ENCODE measurements around the gene TNKS2. TPM values are rescaled to one million over a fixed set of nuclear protein-coding genes. Genes with fewer than 3 reads are reported as not detected.

TNKS2 gene
- total and polyA plus RNA-seq, 2 donors (not counting 1 experiment from before 2014, with no cell fraction given), result 17.5 to 45.8 TPM

DNA sequence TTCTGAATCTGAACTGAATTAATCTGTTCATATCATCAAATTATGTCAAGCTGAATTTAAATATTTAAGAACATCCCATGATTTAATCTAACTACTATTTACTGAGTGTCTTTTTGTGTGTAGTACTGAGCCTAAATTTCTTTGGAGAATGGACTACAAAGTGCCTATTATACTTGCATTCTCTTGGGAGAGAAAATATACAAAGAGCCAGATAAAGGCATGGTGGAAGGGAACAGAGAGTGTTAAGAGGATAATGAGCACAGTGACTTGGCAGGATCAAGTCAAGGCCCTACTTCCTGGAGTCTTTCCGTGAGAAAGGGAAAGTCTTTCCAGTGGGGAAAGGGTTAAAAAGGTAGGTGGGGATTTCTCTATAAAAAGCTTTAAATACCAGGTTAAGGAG, 15.0 kb downstream of the TNKS2 start:
- ChIA-PET POLR2A (no interaction called here), CTCF (interaction anchor here (1.5 kb wide), 1 partner anchor 54 kb away, joined by 7 read pairs; no protein-coding TSS in a partner anchor)
- H3K4me3 ChIP-seq (ENCODE audit: control extremely low read depth in 1 of 5, extremely low read depth in 1 of 5, insufficient read depth in 1 of 5, low read depth in 2 of 5, low read length in 4 of 5), result no peak overlapping the region
- H3K27ac ChIP-seq (ENCODE audit: low read length in 2 of 2), result no peak overlapping the region
- H3K4me1 Mint-ChIP-seq, result peaks cover 15% of the 10 kb centered on the region
- ATAC-seq (ENCODE audit: low read depth) (no peak), DNase-seq (no peak)
- H3K9me3 Mint-ChIP-seq (ENCODE audit: insufficient read depth), result no peaks in the 10 kb centered on the region
- TF ChIP-seq EZH2 (IDR thresholded peaks at IDR 0.05; ENCODE audit: borderline replicate concordance, insufficient read depth, low read depth, low read length, poor library complexity, severe bottlenecking), result no peak
- TF ChIP-seq, protein P1, sequence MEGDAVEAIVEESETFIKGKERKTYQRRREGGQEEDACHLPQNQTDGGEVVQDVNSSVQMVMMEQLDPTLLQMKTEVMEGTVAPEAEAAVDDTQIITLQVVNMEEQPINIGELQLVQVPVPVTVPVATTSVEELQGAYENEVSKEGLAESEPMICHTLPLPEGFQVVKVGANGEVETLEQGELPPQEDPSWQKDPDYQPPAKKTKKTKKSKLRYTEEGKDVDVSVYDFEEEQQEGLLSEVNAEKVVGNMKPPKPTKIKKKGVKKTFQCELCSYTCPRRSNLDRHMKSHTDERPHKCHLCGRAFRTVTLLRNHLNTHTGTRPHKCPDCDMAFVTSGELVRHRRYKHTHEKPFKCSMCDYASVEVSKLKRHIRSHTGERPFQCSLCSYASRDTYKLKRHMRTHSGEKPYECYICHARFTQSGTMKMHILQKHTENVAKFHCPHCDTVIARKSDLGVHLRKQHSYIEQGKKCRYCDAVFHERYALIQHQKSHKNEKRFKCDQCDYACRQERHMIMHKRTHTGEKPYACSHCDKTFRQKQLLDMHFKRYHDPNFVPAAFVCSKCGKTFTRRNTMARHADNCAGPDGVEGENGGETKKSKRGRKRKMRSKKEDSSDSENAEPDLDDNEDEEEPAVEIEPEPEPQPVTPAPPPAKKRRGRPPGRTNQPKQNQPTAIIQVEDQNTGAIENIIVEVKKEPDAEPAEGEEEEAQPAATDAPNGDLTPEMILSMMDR (IDR thresholded peaks at IDR 0.05), result no peak
- H4K20me1 ChIP-seq (ENCODE audit: control insufficient read depth, insufficient read depth, low read length, poor library complexity, severe bottlenecking), result peaks cover 68% of the 10 kb centered on the region
- no peak overlapping the region for H3K4me3 Mint-ChIP-seq
- H3K27ac Mint-ChIP-seq, result no peak overlapping the region
- no peaks in the 10 kb centered on the region for H3K27me3 ChIP-seq (replicated peaks in 1 of 4; ENCODE audit: control extremely low read depth in 1 of 4, control insufficient read depth in 3 of 4, insufficient read depth in 4 of 4, low read length in 3 of 4)
- H3K36me3 ChIP-seq (replicated peaks in 1 of 2; ENCODE audit: control extremely low read depth in 1 of 2, control insufficient read depth in 1 of 2, extremely low read depth in 1 of 2, insufficient read depth in 2 of 2, low read length in 1 of 2), result peaks cover 14 to 54% of the 10 kb centered on the region in 2 experiments
- WGBS (ENCODE audit: insufficient coverage), result 86% methylated on average over 1 of the region's 1 CpG
- H3K4me2 ChIP-seq (replicated peaks; ENCODE audit: low read depth, low read length, poor library complexity, severe bottlenecking), result no peak overlapping the region
- intact Hi-C loops (cut with micrococcal nuclease), result loop anchor here (2.0 kb wide), 1 partner anchor 14 kb away; the partner anchor contains the start of gene TNKS2
- H3K9me3 ChIP-seq (ENCODE audit: control extremely low read depth in 1 of 3, control insufficient read depth in 2 of 3, insufficient read depth in 1 of 3, low read length in 2 of 3), result no peaks in the 10 kb centered on the region
- H3K9ac ChIP-seq (ENCODE audit: low read length), result no peak overlapping the region
- H3K27me3 Mint-ChIP-seq, result no peaks in the 10 kb centered on the region
- no peak overlapping the region for H2AFZ ChIP-seq (ENCODE audit: insufficient read depth, low read depth, low read length, poor library complexity, severe bottlenecking)
- H3K79me2 ChIP-seq (ENCODE audit: control insufficient read depth, insufficient read depth, low read length), result peaks cover 70% of the 10 kb centered on the region
- no peaks in the 10 kb centered on the region for H3K4me1 ChIP-seq (ENCODE audit: control insufficient read depth in 2 of 2, insufficient read depth in 2 of 2, low read length in 2 of 2)

DNA sequence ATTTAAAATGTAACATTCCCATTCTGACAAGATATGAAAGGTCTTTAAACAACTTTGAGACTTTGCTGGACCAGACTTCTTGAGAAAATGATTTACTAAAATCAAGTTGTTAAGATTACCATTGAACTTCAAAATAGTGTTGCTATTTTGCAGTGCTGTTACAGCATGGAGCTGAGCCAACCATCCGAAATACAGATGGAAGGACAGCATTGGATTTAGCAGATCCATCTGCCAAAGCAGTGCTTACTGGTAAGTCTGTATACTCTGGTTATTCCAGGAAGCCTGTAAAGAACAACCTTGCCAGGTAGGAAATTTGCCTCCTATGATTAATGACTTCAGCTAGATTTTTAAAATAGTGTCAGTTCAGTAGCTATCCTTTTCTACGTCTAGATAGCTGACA, 18.8 kb downstream of the TNKS2 start:
- H3K4me1 ChIP-seq (ENCODE audit: control insufficient read depth in 2 of 2, insufficient read depth in 2 of 2, low read length in 2 of 2), result no peaks in the 10 kb centered on the region
- intact Hi-C loops (cut with micrococcal nuclease), result no loop called here
- TF ChIP-seq, protein P1 (IDR thresholded peaks at IDR 0.05), result no peak
- TF ChIP-seq EZH2 (IDR thresholded peaks at IDR 0.05; ENCODE audit: borderline replicate concordance, insufficient read depth, low read depth, low read length, poor library complexity, severe bottlenecking), result no peak
- H3K36me3 ChIP-seq (replicated peaks in 1 of 2; ENCODE audit: control extremely low read depth in 1 of 2, control insufficient read depth in 1 of 2, extremely low read depth in 1 of 2, insufficient read depth in 2 of 2, low read length in 1 of 2), result peaks cover 16 to 70% of the 10 kb centered on the region in 2 experiments
- H3K9me3 Mint-ChIP-seq (ENCODE audit: insufficient read depth), result no peaks in the 10 kb centered on the region
- no peak overlapping the region for H3K9ac ChIP-seq (ENCODE audit: low read length)
- ChIA-PET CTCF (interaction anchor here (0.6 to 3.9 kb wide), 3 partner anchors 21 to 111 kb away, joined by 3 to 19 read pairs (median 4); no protein-coding TSS in a partner anchor), POLR2A (no interaction called here)
- H3K4me3 ChIP-seq (ENCODE audit: control extremely low read depth in 1 of 5, extremely low read depth in 1 of 5, insufficient read depth in 1 of 5, low read depth in 2 of 5, low read length in 4 of 5), result no peak overlapping the region
- H3K27ac Mint-ChIP-seq, result no peak overlapping the region
- no peak overlapping the region for H3K4me2 ChIP-seq (replicated peaks; ENCODE audit: low read depth, low read length, poor library complexity, severe bottlenecking)
- peaks cover 6% of the 10 kb centered on the region for H3K4me1 Mint-ChIP-seq
- no peaks in the 10 kb centered on the region for H3K27me3 Mint-ChIP-seq
- no peak overlapping the region for H3K27ac ChIP-seq (ENCODE audit: low read length in 2 of 2)
- no peak overlapping the region for H2AFZ ChIP-seq (ENCODE audit: insufficient read depth, low read depth, low read length, poor library complexity, severe bottlenecking)
- H3K27me3 ChIP-seq (replicated peaks in 1 of 4; ENCODE audit: control extremely low read depth in 1 of 4, control insufficient read depth in 3 of 4, insufficient read depth in 4 of 4, low read length in 3 of 4), result no peaks in the 10 kb centered on the region
- no peak for DNase-seq
- peaks cover 47% of the 10 kb centered on the region for H4K20me1 ChIP-seq (ENCODE audit: control insufficient read depth, insufficient read depth, low read length, poor library complexity, severe bottlenecking)
- peaks cover 33% of the 10 kb centered on the region for H3K79me2 ChIP-seq (ENCODE audit: control insufficient read depth, insufficient read depth, low read length)
- ATAC-seq (ENCODE audit: low read depth), result no peak
- WGBS (ENCODE audit: insufficient coverage), result 100% methylated on average over 1 of the region's 2 CpGs
- H3K4me3 Mint-ChIP-seq, result no peak overlapping the region
- no peaks in the 10 kb centered on the region for H3K9me3 ChIP-seq (ENCODE audit: control extremely low read depth in 1 of 3, control insufficient read depth in 2 of 3, insufficient read depth in 1 of 3, low read length in 2 of 3)

Data from B cell (primary cell).